Uterus (tissue), 4 donors: Measurements from ENCODE around the gene TUBA8. TPM values are rescaled to one million over a fixed set of nuclear protein-coding genes. Genes with fewer than 3 reads are reported as not detected.
"Not testable (repeated sequence)": the region's sequence is repeated elsewhere in the genome, so short reads cannot be mapped to it uniquely, and the experiment has no call there.

Experiments
- DNase-seq, 2 donors: peaks; one replicate each; pipeline ENCODE4 v3.0.0-alpha.2; 2019 to 2020
- H3K27ac ChIP-seq, 2 donors: fragments of 200-600 bp; sonication (generic); 1 replicate in 1 of 2; 2 replicates in 1 of 2; pipeline ENCODE4 v1.5.1; 2016 to 2018
- H3K27me3 ChIP-seq, 2 donors: fragments of 200-600 bp; sonication (generic); one replicate each; pipeline ENCODE4 v1.5.1; 2018 to 2019; ENCODE audit warnings: control low read depth in 1 of 2
- H3K36me3 ChIP-seq, 2 donors: fragments of 200-600 bp; sonication (generic); one replicate each; pipeline ENCODE4 v1.5.1; 2019; ENCODE audit warnings: control low read depth in 1 of 2
- H3K4me1 ChIP-seq, 2 donors: fragments of 200-600 bp; sonication (generic); one replicate each; pipeline ENCODE4 v1.5.1; 2018 to 2019; ENCODE audit warnings: control low read depth in 1 of 2
- H3K4me3 ChIP-seq, 2 donors: fragments of 200-600 bp; sonication (generic); 1 replicate in 1 of 2; 2 replicates in 1 of 2; pipeline ENCODE4 v1.5.1; 2018 to 2019; ENCODE audit warnings: mild to moderate bottlenecking in 1 of 2
- H3K9me3 ChIP-seq, 2 donors: fragments of 200-600 bp; sonication (generic); one replicate each; pipeline ENCODE4 v1.5.1; 2019; ENCODE audit warnings: control low read depth in 1 of 2
- POLR2A ChIP-seq, 2 donors: fragments of 450-650 bp; IDR thresholded peaks; one replicate each; pipeline ENCODE4 v1.6.1; 2016; ENCODE audit warnings: antibody characterized with exemption in 2 of 2, mild to moderate bottlenecking in 1 of 2, moderate library complexity in 1 of 2
- intact Hi-C: fragments of 100-400 bp; cut with DNase I; formaldehyde crosslinking; loops from one replicate; pipeline ENCODE4 v1.15.1; 2023; ENCODE audit warnings: low total_unique reads
- total RNA-seq, 4 donors: library from RNA; depleted of rRNA in 3 of 4; stranded (reverse); fragments of >200 nt in 3 of 4; gene quantifications; one replicate each; pipeline versions ENCODE4 v1.1.0 to v1.2.4, GENCODE V29; 2014 to 2023
- TF ChIP-seq, protein P1 (sequence below), 4 experiments: fragments of 200-600 bp in 2 of 4; fragments of 450-650 bp in 2 of 4; sonication (generic) in 2 of 4; IDR thresholded peaks; one replicate each; pipeline ENCODE4 v1.5.1; 2016 to 2019; ENCODE audit warnings: antibody characterized with exemption in 4 of 4, mild to moderate bottlenecking in 2 of 4, moderate library complexity in 1 of 4
- donor health status: DM: yes; HTN: yes; CAD: no.

TUBA8 gene
- total RNA-seq: 10 to 100 TPM in 1 of 4 donors, 1 to 10 TPM in 1, under 1 TPM in 1, not detected in 1; 0.90 to 14.6 (median 2.2) TPM

DNA sequence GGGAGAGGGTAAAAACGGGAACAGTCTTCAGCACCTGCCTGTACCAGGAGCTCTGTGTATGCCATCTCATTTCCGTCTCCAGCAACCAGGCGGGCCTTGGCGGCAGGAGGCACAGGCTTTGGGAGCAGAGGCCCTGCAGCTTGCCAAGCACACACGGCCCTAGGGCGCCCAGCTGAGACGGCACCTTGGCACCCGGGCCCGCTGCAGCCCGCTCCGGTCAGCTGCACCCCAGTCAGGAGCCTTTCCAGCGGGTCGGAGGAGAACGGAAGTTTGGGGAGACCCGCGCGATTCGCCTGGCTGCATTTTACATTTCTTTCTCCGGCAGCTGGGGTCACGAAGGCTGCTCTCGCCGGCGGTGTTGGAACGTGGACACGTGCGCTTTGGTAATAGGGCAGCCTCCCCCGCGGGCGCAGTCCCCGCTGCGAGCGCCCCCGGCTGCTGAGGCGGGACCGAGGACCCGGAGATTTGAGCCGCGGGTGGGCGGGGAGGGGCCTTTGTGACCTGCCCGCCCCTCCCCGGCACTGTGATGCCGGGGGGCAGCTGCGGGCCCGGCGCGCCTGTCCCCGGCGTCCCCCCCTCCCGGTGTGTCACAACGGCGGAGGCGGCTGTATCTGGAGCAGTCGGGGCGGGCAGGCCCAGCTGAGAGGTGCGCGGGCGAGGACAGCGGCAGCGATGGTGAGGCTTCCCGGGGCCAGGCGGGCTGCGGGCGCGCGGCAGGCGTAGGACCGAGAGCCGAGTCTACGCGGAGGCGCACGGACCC lies at the start of gene TUBA8:
Gene TUBA8 (plus strand): TSS at position 616 of the 760 bp plus-strand sequence. CDS start 57 bp downstream, at position 673.
- TF ChIP-seq POLR2A (IDR thresholded peaks at IDR 0.05): no peak
- TF ChIP-seq, protein P1, sequence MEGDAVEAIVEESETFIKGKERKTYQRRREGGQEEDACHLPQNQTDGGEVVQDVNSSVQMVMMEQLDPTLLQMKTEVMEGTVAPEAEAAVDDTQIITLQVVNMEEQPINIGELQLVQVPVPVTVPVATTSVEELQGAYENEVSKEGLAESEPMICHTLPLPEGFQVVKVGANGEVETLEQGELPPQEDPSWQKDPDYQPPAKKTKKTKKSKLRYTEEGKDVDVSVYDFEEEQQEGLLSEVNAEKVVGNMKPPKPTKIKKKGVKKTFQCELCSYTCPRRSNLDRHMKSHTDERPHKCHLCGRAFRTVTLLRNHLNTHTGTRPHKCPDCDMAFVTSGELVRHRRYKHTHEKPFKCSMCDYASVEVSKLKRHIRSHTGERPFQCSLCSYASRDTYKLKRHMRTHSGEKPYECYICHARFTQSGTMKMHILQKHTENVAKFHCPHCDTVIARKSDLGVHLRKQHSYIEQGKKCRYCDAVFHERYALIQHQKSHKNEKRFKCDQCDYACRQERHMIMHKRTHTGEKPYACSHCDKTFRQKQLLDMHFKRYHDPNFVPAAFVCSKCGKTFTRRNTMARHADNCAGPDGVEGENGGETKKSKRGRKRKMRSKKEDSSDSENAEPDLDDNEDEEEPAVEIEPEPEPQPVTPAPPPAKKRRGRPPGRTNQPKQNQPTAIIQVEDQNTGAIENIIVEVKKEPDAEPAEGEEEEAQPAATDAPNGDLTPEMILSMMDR (IDR thresholded peaks at IDR 0.05): no peak
- Histone ChIP-seq H3K9me3 (no peaks in the 10 kb centered on the region), H3K36me3 (no peaks in the 10 kb centered on the region), H3K27me3 (no peaks in the 10 kb centered on the region), H3K27ac (no peak within 1 kb of the TSS), H3K4me3 (peak within 1 kb of the TSS; percentile 22 to 41), H3K4me1 (peaks cover 0 to 5% of the 10 kb centered on the region in 2 donors)
- intact Hi-C loops: no loop called here
- peak in 1 of 2 donors; percentile 56 for DNase-seq

DNA sequence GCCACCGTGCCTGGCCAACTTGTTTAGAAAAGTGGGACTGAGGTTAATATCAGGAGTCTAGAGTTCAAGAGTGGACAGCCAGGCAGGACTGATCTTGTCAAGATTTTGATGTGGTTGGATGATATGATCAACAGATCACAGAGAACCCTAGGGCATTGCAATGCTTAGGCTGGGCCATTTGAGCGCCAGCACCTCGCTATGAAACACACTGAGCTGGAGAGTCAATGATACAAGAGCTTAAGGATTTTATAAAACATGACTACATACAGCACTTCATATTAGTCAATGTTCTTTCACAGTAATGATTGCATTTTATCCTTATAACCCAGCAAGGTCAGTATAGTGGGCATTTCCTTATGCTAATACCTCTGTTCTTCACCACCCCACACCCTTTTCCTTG lies 48.2 kb upstream of the TUBA8 start:
- TF ChIP-seq, protein P1 (IDR thresholded peaks at IDR 0.05): no peak
- no peak for TF ChIP-seq POLR2A (IDR thresholded peaks at IDR 0.05)
- intact Hi-C loops: no loop called here
- no peak for DNase-seq
- Histone ChIP-seq H3K4me1 (peaks cover 5 to 11% of the 10 kb centered on the region in 2 donors), H3K4me3 (no peak overlapping the region), H3K27me3 (no peaks in the 10 kb centered on the region), H3K9me3 (no peaks in the 10 kb centered on the region), H3K27ac (peak overlapping the region; percentile 78 to 99), H3K36me3 (no peaks in the 10 kb centered on the region)

DNA sequence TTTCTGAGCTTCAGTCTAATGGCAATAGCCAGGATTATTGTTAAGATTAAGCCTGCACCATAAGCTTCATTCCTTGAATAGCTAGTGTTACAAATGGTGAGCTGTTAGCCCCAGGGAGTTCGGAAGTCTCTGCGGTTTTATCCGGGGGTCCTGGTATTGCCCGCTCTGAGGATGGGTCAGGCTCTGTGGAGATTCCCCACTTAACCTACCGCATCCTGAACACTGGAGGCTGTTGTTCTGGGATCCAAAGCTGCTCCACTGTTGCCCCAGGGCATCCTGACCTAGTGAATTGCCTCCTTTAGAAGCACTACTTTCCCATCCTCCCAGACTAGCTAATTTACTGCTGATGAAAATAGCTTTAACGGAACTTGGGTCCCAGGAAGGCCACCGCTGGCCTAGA lies 47.3 kb upstream of the TUBA8 start:
- intact Hi-C loops: no loop called here
- no peaks in the 10 kb centered on the region for H3K36me3 ChIP-seq
- H3K4me3 ChIP-seq: no peak overlapping the region
- TF ChIP-seq, protein P1 (IDR thresholded peaks at IDR 0.05): no peak
- TF ChIP-seq POLR2A (IDR thresholded peaks at IDR 0.05): no peak
- DNase-seq: no peak
- no peaks in the 10 kb centered on the region for H3K27me3 ChIP-seq
- H3K27ac ChIP-seq: peak overlapping the region; percentile 78 to 99
- H3K4me1 ChIP-seq: peaks cover 4 to 10% of the 10 kb centered on the region in 2 donors
- no peaks in the 10 kb centered on the region for H3K9me3 ChIP-seq

DNA sequence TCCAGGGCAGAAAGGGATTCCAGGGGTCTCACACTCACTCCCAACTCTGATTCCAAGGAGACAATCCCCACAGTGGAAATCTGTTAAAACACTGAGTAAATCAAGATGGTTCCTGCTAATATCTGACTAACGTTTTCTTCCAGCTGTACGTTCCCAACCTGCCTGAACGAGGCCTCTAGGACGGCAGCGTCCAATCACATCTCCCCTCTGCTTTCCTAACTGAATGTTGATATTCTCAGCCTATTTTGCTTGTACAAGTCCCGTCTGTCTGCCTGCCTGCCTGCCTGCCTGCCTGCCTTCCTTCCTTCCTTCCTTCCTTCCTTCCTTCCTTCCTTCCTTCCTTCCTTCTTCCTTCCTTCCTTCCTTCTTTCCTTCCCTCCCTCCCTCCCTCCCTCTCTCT lies 46.9 kb upstream of the TUBA8 start:
- H3K27me3 ChIP-seq, H3K4me1 ChIP-seq: not testable (repeated sequence)
- peak overlapping the region; percentile 78 to 99 for H3K27ac ChIP-seq

DNA sequence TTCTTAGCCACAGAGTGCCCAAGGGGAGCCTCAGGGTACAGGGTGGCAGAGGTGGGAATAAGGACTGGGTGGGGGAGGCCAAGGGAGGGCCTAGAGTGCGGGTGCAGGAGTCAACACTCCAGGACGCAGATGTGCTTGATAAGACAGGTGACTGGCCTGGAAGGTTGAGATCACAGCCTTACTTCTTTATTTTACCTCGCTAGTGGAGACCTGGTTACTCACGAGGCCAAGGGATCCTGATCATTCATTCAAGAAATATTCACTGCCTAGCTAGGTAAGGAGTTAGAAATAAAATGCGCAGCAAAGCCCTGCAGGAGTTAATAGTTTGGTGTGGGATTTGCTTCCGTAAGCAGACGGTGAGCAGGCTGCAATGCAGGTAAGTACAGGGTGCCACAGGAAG lies 46.0 kb upstream of the TUBA8 start:
- intact Hi-C loops: no loop called here
- Histone ChIP-seq H3K4me1 (peaks cover 4 to 6% of the 10 kb centered on the region in 2 donors), H3K27me3 (no peaks in the 10 kb centered on the region), H3K36me3 (no peaks in the 10 kb centered on the region), H3K27ac (peak overlapping the region; percentile 78 to 99), H3K4me3 (no peak overlapping the region), H3K9me3 (no peaks in the 10 kb centered on the region)
- TF ChIP-seq POLR2A (IDR thresholded peaks at IDR 0.05): no peak
- TF ChIP-seq, protein P1 (IDR thresholded peaks at IDR 0.05): no peak
- DNase-seq: no peak

More for the DNA sequence above, 46.9 kb upstream of the TUBA8 start:
- H3K36me3 ChIP-seq, H3K4me3 ChIP-seq, intact Hi-C loops, DNase-seq, H3K9me3 ChIP-seq: not testable (repeated sequence)
